ENCODE data around the gene UBE2D2. TPM values are rescaled to one million over a fixed set of nuclear protein-coding genes. Genes with fewer than 3 reads are reported as not detected.
A peak's percentile ranks its signal among the peaks of the same experiment; 100 is the strongest.

The UBE2D2 gene
- total and polyA plus RNA-seq, 2 of the 13 experiments (the other 11 are each of a cell fraction or from before 2014, with no cell fraction given), result 79.1 to 109 TPM

DNA sequence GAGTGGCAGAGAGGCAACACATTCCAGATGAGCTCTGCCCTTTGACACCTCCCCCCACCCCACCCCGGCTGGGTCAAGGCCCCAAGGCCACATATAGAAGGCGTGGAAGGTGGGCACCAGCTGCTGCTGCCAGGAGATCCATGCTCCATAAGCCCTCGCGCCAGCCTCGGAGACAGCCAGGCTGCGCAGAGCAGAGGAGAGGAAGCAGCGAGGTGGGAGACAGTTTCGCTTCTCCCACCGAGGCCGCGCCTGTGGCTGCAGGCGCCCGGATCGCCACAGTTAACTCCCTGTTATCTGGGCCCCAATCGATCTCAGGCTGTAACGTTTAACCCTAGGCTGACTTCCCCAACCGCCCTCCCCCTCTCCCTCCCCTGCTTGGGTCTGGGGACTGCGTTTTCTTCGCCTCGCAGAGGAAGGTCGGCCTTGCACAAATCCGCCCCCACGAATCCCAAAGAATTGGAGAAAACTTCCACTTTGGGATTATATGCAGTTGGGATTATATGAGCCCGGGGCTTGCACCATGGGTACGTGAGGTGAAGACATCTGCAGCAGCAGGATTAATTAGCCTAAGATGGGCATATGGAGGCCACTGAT, 85.9 kb downstream of the UBE2D2 start (continued):
- peak; percentile 75 for TF ChIP-seq ZNF687 (CRISPR knock-in tag; IDR thresholded peaks at IDR 0.05)
- no peak for TF ChIP-seq CTCF (CRISPR knock-in tag; IDR thresholded peaks at IDR 0.05)
- TF ChIP-seq HOXA5 (CRISPR knock-in tag; IDR thresholded peaks at IDR 0.05), result no peak
- no peak for TF ChIP-seq GABPA (IDR thresholded peaks at IDR 0.05; ENCODE audit: low read depth, low read length)
- TF ChIP-seq GABPA (CRISPR knock-in tag; IDR thresholded peaks at IDR 0.05; ENCODE audit: low read depth), result no peak
- no peak for TF ChIP-seq MIER2 (CRISPR knock-in tag; IDR thresholded peaks at IDR 0.05)
- no peak for TF ChIP-seq RBM22 (optimal IDR thresholded peaks at IDR 0.05; ENCODE audit: low read length)
- no peak for TF ChIP-seq ZNF317 (CRISPR knock-in tag; IDR thresholded peaks at IDR 0.05)
- TF ChIP-seq, protein P1, sequence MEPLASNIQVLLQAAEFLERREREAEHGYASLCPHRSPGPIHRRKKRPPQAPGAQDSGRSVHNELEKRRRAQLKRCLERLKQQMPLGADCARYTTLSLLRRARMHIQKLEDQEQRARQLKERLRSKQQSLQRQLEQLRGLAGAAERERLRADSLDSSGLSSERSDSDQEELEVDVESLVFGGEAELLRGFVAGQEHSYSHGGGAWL (CRISPR knock-in tag; IDR thresholded peaks at IDR 0.05), result no peak
- no peak for TF ChIP-seq SATB2 (CRISPR knock-in tag; IDR thresholded peaks at IDR 0.05)
- TF ChIP-seq, protein P2, sequence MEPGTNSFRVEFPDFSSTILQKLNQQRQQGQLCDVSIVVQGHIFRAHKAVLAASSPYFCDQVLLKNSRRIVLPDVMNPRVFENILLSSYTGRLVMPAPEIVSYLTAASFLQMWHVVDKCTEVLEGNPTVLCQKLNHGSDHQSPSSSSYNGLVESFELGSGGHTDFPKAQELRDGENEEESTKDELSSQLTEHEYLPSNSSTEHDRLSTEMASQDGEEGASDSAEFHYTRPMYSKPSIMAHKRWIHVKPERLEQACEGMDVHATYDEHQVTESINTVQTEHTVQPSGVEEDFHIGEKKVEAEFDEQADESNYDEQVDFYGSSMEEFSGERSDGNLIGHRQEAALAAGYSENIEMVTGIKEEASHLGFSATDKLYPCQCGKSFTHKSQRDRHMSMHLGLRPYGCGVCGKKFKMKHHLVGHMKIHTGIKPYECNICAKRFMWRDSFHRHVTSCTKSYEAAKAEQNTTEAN (CRISPR knock-in tag; conservative IDR thresholded peaks at IDR 0.05), result no peak
- 0 out of 2 replicates have a peak, but pooled peaks have one; percentile 35 for TF ChIP-seq ZSCAN31 (CRISPR knock-in tag; IDR thresholded peaks at IDR 0.05; ENCODE audit: low read depth)
- TF ChIP-seq, protein P3, sequence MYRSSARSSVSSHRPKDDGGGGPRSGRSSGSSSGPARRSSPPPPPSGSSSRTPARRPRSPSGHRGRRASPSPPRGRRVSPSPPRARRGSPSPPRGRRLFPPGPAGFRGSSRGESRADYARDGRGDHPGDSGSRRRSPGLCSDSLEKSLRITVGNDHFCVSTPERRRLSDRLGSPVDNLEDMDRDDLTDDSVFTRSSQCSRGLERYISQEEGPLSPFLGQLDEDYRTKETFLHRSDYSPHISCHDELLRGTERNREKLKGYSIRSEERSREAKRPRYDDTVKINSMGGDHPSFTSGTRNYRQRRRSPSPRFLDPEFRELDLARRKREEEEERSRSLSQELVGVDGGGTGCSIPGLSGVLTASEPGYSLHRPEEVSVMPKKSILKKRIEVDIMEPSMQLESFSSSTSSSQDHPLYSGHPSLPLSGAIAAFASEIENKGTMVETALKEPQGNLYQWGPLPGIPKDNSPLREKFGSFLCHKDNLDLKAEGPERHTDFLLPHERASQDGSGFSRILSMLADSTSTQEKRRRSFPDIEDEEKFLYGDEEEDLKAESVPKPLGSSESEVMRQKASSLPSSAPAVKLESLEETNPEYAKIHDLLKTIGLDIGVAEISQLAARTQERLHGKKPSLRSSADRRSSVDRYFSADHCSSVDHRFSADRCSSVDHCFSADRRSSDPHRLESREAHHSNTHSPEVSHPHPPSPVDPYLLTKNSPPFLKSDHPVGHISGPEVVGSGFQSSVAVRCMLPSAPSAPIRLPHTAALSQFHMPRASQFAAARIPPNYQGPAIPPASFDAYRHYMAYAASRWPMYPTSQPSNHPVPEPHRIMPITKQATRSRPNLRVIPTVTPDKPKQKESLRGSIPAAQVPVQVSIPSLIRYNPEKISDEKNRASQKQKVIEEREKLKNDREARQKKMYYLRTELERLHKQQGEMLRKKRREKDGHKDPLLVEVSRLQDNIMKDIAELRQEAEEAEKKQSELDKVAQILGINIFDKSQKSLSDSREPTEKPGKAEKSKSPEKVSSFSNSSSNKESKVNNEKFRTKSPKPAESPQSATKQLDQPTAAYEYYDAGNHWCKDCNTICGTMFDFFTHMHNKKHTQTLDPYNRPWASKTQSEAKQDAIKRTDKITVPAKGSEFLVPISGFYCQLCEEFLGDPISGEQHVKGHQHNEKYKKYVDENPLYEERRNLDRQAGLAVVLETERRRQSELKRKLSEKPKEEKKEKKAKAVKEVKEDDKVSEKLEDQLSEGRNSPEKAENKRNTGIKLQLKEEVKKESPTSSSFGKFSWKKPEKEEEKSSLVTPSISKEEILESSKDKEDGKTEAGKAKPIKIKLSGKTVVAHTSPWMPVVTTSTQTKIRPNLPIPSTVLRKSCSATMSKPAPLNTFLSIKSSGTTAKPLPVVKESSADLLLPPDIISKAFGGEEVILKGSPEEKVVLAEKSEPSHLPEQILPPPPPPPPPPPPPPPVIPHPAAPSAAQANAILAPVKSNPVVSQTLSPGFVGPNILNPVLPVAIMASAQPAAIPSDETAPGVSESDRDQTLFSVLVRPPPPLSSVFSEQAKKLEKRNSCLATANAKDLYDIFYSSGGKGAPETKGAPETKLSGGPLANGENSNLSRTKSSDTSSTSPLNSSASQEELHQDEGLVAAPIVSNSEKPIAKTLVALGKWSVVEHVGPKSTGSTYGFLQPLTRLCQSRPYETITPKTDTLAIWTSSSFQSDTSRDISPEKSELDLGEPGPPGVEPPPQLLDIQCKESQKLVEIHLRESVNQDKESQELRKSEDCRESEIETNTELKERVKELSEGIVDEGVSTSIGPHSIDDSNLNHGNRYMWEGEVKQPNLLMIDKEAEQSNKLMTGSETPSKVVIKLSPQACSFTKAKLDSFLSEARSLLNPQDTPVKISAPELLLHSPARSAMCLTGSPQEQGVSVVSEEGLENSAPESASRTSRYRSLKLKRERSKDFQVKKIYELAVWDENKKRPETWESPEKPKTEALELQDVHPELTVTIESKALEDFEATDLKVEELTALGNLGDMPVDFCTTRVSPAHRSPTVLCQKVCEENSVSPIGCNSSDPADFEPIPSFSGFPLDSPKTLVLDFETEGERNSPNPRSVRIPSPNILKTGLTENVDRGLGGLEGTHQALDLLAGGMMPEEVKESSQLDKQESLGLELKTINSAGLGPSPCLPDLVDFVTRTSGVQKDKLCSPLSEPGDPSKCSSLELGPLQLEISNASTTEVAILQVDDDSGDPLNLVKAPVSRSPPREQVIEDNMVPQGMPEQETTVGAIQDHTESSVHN (CRISPR knock-in tag; IDR thresholded peaks at IDR 0.05), result no peak
